CD14-positive monocyte (primary cell): ENCODE measurements around the gene SSTR5. TPM values are rescaled to one million over a fixed set of nuclear protein-coding genes. Genes with fewer than 3 reads are reported as not detected.

Experiments
- DNase-seq, 3 donors: peaks; one replicate each; pipeline ENCODE4 v3.0.0-alpha.2; 2011 to 2022
- H2AFZ ChIP-seq: 2 replicates; pipeline ENCODE4 v1.6.0; 2012; ENCODE audit warnings: mild to moderate bottlenecking, low read depth, low read length, inconsistent platforms; ENCODE audit not compliant: insufficient read depth, poor library complexity, severe bottlenecking
- H3K27ac ChIP-seq, 2 donors: 1 replicate in 1 of 2; 2 replicates in 1 of 2; pipeline ENCODE4 v1.5.1; 2012 to 2013; ENCODE audit warnings: low read length in 2 of 2, control low read depth in 1 of 2, inconsistent platforms in 1 of 2, low read depth in 1 of 2, mild to moderate bottlenecking in 1 of 2
- H3K27me3 ChIP-seq, 2 donors: one replicate each; pipeline versions ENCODE4 v1.6.0 to v1.6.1; 2011 to 2013; ENCODE audit warnings: low read length in 2 of 2; ENCODE audit not compliant: control insufficient read depth in 2 of 2, insufficient read depth in 2 of 2
- H3K36me3 ChIP-seq, 2 donors: replicated peaks in 1 of 2; 1 replicate in 1 of 2; 2 replicates in 1 of 2; pipeline versions ENCODE4 v1.5.1 to v1.6.1; 2012 to 2013; ENCODE audit warnings: low read length in 2 of 2, control low read depth in 1 of 2, inconsistent platforms in 1 of 2, mild to moderate bottlenecking in 1 of 2; ENCODE audit not compliant: insufficient read depth in 2 of 2, control insufficient read depth in 1 of 2
- H3K4me1 ChIP-seq, 2 donors: 1 replicate in 1 of 2; 2 replicates in 1 of 2; pipeline versions ENCODE4 v1.5.1 to v1.6.1; 2012 to 2013; ENCODE audit warnings: low read length in 2 of 2, control low read depth in 1 of 2, inconsistent platforms in 1 of 2, mild to moderate bottlenecking in 1 of 2, moderate library complexity in 1 of 2; ENCODE audit not compliant: insufficient read depth in 2 of 2, control insufficient read depth in 1 of 2
- H3K4me2 ChIP-seq: replicated peaks from 2 replicates; pipeline ENCODE3; 2012; ENCODE audit warnings: low read length, moderate library complexity, mild to moderate bottlenecking; ENCODE audit not compliant: poor library complexity, severe bottlenecking; ENCODE audit errors: extremely low read depth
- H3K4me3 ChIP-seq, 3 experiments: fragments of 200-600 bp in 1 of 3; sonication (generic) in 1 of 3; replicated peaks in 1 of 3; 1 replicate in 2 of 3; 2 replicates in 1 of 3; pipeline ENCODE4 v1.5.1; 2011 to 2013; ENCODE audit warnings: low read length in 3 of 3, mild to moderate bottlenecking in 3 of 3, control low read depth in 2 of 3, low read depth in 2 of 3, inconsistent platforms in 1 of 3, moderate library complexity in 1 of 3
- H3K79me2 ChIP-seq: 2 replicates; pipeline ENCODE4 v1.6.0; 2012; ENCODE audit warnings: mild to moderate bottlenecking, control low read depth, inconsistent platforms, low read length, moderate library complexity; ENCODE audit not compliant: insufficient read depth
- H3K9ac ChIP-seq: 2 replicates; pipeline ENCODE4 v1.6.0; 2017; ENCODE audit warnings: low read length, mild to moderate bottlenecking; ENCODE audit not compliant: insufficient read depth, poor library complexity, severe bottlenecking
- H3K9me3 ChIP-seq, 2 donors: replicated peaks in 1 of 2; 1 replicate in 1 of 2; 2 replicates in 1 of 2; pipeline versions ENCODE4 v1.5.1 to v1.6.1; 2012 to 2013; ENCODE audit warnings: low read length in 2 of 2, control low read depth in 1 of 2; ENCODE audit not compliant: control insufficient read depth in 1 of 2, insufficient read depth in 1 of 2
- H4K20me1 ChIP-seq: 2 replicates; pipeline ENCODE4 v1.6.0; 2012; ENCODE audit warnings: mild to moderate bottlenecking, low read length, control low read depth, moderate library complexity; ENCODE audit not compliant: insufficient read depth
- H3K27ac Mint-ChIP-seq, 7 donors: one replicate each; pipeline ENCODE4 v1.8.0; 2020; ENCODE audit warnings: mild to moderate bottlenecking in 7 of 7, mixed read lengths in 7 of 7, moderate library complexity in 6 of 7, inconsistent platforms in 2 of 7
- H3K27me3 Mint-ChIP-seq, 3 donors: one replicate each; pipeline ENCODE4 v1.8.0; 2021 to 2022; ENCODE audit warnings: low read depth in 3 of 3, mild to moderate bottlenecking in 3 of 3, mixed read lengths in 3 of 3, moderate library complexity in 3 of 3, inconsistent platforms in 1 of 3
- H3K36me3 Mint-ChIP-seq, 2 donors: one replicate each; pipeline ENCODE4 v1.8.0; 2020; ENCODE audit warnings: mixed read lengths in 2 of 2, inconsistent platforms in 1 of 2, mild to moderate bottlenecking in 1 of 2
- H3K4me1 Mint-ChIP-seq: one replicate; pipeline ENCODE4 v1.8.0; 2020; ENCODE audit warnings: mild to moderate bottlenecking, mixed read lengths
- H3K4me3 Mint-ChIP-seq, 2 donors: one replicate each; pipeline ENCODE4 v1.8.0; 2020; ENCODE audit warnings: mild to moderate bottlenecking in 2 of 2, mixed read lengths in 2 of 2, moderate library complexity in 1 of 2
- H3K9me3 Mint-ChIP-seq, 7 donors: one replicate each; pipeline ENCODE4 v1.8.0; 2020 to 2022; ENCODE audit warnings: mixed read lengths in 7 of 7, mild to moderate bottlenecking in 6 of 7, moderate library complexity in 6 of 7, inconsistent platforms in 2 of 7
- CTCF ChIP-seq: fragments of 200-600 bp; IDR thresholded peaks from one replicate; pipeline ENCODE4 v1.8.0; 2022; ENCODE audit warnings: antibody characterized with exemption, mild to moderate bottlenecking
- WGBS: methylation state at CpG from one replicate; pipeline ENCODE4 v1.1.5; 2013; ENCODE audit warnings: missing lambda C conversion rate; ENCODE audit not compliant: insufficient coverage; 5-methylcytosine and 5-hydroxymethylcytosine counted together
- intact Hi-C, 2 donors: fragments of 100-400 bp; cut with micrococcal nuclease; formaldehyde crosslinking; loops; one replicate each; pipeline versions ENCODE4 v1.15.0 to v1.15.1; 2023
- polyA plus RNA-seq, 3 donors: library from polyadenylated mRNA; depleted of rRNA in 1 of 3; unstranded in 2 of 3; stranded (reverse) in 1 of 3; fragments of 300-500 nt in 2 of 3; fragments of >200 nt in 1 of 3; fragmentation: Illumina TruSeq in 2 of 3; gene quantifications; 1 replicate in 2 of 3; 2 replicates in 1 of 3; pipeline ENCODE4 v1.2.3, GENCODE V29; 2012 to 2021

Gene SSTR5
- polyA plus RNA-seq, 3 donors = not detected

- 81% methylated on average over 15 of the region's 23 CpGs for WGBS
- H3K9me3 ChIP-seq = no peaks in the 10 kb centered on the region
- H3K4me2 ChIP-seq = no peak overlapping the region
- Mint-ChIP-seq H3K4me3 (no peak overlapping the region), H3K36me3 (no peaks in the 10 kb centered on the region), H3K9me3 (no peaks in the 10 kb centered on the region), H3K27me3 (peaks cover 0 to 13% (median 3%) of the 10 kb centered on the region in 3 donors), H3K4me1 (no peaks in the 10 kb centered on the region), H3K27ac (no peak overlapping the region)
- no peaks in the 10 kb centered on the region for H3K79me2 ChIP-seq
- no peak overlapping the region for H3K9ac ChIP-seq
- no peak overlapping the region for H3K27ac ChIP-seq
- H2AFZ ChIP-seq = no peak overlapping the region
- H3K4me1 ChIP-seq = no peaks in the 10 kb centered on the region
- H3K27me3 ChIP-seq = no peaks in the 10 kb centered on the region
- no peaks in the 10 kb centered on the region for H4K20me1 ChIP-seq
- H3K36me3 ChIP-seq = no peaks in the 10 kb centered on the region
- TF ChIP-seq CTCF = no peak
- H3K4me3 ChIP-seq = no peak overlapping the region
- intact Hi-C loops = no loop called here
- no peak for DNase-seq
Measured at GRCh38 chr16:1121009-1121408, 48.5 kb downstream of the SSTR5 start.

DNA sequence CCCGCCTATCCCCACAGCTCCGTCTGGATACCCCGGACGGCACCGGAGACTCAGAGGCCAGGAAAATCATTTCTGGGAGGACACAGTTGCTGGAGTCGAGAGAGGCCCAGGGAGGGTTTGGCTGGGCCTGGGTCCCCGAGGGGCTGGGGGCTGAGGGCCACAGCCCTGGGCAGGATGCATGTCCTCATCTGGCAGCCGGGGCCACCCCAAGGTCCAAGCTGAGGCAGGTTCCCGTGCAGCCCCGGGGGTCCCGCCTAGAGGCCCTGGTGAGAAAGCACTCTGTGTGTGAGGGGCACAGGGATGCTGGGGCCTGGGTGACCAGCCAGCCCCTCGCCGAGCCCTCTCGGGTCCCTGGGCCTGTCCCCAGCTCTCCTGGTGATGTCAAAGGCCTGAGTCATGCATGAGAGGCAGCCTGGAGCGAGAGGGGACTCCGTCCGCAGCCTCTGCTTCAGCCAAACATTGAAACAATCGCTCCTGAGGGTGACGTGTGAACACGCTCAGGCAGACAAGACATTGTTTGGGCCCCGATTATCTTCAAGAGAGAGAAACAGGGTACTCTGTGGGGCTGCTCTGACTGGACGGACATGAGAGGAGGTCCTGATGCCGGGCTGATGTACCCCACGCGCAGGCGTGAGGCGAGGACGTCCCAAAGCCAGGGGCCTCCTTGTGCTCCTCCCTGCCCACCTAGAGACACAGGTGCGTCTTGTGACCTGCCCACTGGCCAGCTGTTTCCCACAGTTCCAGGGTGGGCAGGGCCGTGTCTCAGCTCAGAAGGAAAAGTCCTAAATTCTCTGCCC, 49.3 kb downstream of the SSTR5 start:
- no peak overlapping the region for H3K9ac ChIP-seq
- H3K4me1 Mint-ChIP-seq = no peaks in the 10 kb centered on the region
- intact Hi-C loops = no loop called here
- no peaks in the 10 kb centered on the region for H3K36me3 ChIP-seq
- H3K4me2 ChIP-seq = no peak overlapping the region
- no peak overlapping the region for H3K4me3 ChIP-seq
- H3K27ac Mint-ChIP-seq = no peak overlapping the region
- DNase-seq = no peak
- H3K4me1 ChIP-seq = no peaks in the 10 kb centered on the region
- no peaks in the 10 kb centered on the region for H3K9me3 Mint-ChIP-seq
- no peak for TF ChIP-seq CTCF
- H3K27ac ChIP-seq = no peak overlapping the region
- H3K4me3 Mint-ChIP-seq = no peak overlapping the region
- no peaks in the 10 kb centered on the region for H3K36me3 Mint-ChIP-seq
- peaks cover 0 to 11% (median 3%) of the 10 kb centered on the region in 3 donors for H3K27me3 Mint-ChIP-seq
- H3K79me2 ChIP-seq = no peaks in the 10 kb centered on the region
- 85% methylated on average over 30 of the region's 30 CpGs for WGBS
- no peaks in the 10 kb centered on the region for H4K20me1 ChIP-seq
- H2AFZ ChIP-seq = no peak overlapping the region
- H3K27me3 ChIP-seq = no peaks in the 10 kb centered on the region
- H3K9me3 ChIP-seq = no peaks in the 10 kb centered on the region
